GM21723 (cell line): ENCODE results near the gene MCM3.
A peak's percentile ranks its signal among the peaks of the same experiment; 100 is the strongest.

Source experiments
- ATAC-seq: cut with Tn5 transposase; IDR thresholded peaks from one replicate; pipeline ENCODE4 v1.9.1; 2021; ENCODE audit warnings: mild to moderate bottlenecking, moderate library complexity; ENCODE audit not compliant: unreplicated experiment

Gene MCM3

GRCh38 chr6:52254731-52255378 lies 29.7 kb downstream of the MCM3 start:
- no peak for ATAC-seq

GRCh38 chr6:52253494-52253893 lies 31.0 kb downstream of the MCM3 start:
- no peak for ATAC-seq

DNA sequence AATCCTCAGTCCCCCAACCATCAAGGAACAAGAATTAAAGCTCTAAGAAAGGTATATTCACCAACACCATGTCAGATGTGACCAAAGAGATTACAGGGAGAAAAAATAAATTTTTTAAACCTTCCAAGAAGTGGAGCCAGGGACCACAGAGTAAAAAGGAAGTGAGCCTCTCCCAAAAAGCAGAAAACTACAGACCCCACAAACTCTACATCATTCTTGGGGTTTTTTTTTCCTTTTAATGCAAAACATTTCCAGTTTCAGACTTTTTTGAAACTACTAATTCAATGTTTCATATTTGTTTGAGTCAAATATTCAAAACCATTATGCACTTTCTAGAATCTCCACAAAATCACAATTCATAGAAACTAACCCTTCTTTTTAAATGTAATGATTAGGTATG lies 33.4 kb downstream of the MCM3 start:
- ATAC-seq: no peak

- no peak for ATAC-seq
Measured at GRCh38 chr6:52249078-52249477, 35.5 kb downstream of the MCM3 start.

DNA sequence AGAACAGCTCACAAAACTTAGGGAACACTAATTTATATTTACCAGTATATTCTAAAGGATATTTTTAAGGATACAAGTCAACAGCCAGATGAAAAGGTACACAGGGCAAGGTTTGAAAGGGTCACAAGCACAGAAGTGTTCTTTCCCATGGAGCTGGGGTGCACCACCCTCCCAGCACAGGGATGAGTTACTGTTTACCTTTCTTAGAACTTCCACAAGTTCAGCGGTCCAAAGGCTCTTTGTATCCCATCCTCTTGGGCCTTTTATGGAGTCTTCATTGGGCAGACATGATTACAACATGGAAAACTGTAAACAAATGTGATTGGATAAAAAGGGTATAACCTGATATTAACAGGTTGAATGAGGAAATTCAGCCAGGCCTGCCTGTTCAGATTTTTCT lies 39.1 kb downstream of the MCM3 start:
- ATAC-seq: no peak

GRCh38 chr6:52244400-52244799 lies 40.1 kb downstream of the MCM3 start, which contains the start of gene IL17F:
Gene IL17F (minus strand): TSS chr6:52244500. CDS start chr6:52244429, 71 bp downstream.
- ATAC-seq: no peak

DNA sequence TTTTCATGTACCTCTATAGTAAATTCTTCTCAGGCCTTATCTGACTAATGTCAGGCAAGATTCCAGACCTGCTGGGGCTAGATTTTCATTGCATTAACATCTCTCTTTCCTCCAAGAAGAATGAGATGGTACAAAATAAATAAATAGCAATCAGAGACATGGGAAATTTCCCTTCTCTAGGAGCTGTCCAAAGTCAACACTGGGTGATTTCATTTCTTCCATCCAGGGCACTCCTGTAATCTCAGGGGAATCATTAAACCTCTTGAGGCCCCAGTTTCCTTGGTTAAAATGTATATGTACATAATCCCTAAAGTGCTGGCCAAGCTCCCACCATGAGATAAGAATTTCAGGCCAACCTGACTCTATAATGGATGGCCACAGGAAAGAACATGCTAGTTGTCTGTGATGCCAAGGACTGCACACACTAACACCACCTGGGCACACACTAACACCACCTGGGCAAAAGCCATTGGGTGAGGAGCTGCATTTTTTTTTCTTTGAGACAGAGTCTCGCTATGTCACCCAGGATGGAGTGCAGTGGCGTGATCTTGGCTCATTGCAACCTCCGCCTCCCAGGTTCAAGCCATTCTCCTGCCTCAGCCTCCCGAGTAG lies 41.2 kb downstream of the MCM3 start:
- ATAC-seq: no peak

- ATAC-seq: no peak
Measured at GRCh38 chr6:52241819-52242218, 42.7 kb downstream of the MCM3 start.

DNA sequence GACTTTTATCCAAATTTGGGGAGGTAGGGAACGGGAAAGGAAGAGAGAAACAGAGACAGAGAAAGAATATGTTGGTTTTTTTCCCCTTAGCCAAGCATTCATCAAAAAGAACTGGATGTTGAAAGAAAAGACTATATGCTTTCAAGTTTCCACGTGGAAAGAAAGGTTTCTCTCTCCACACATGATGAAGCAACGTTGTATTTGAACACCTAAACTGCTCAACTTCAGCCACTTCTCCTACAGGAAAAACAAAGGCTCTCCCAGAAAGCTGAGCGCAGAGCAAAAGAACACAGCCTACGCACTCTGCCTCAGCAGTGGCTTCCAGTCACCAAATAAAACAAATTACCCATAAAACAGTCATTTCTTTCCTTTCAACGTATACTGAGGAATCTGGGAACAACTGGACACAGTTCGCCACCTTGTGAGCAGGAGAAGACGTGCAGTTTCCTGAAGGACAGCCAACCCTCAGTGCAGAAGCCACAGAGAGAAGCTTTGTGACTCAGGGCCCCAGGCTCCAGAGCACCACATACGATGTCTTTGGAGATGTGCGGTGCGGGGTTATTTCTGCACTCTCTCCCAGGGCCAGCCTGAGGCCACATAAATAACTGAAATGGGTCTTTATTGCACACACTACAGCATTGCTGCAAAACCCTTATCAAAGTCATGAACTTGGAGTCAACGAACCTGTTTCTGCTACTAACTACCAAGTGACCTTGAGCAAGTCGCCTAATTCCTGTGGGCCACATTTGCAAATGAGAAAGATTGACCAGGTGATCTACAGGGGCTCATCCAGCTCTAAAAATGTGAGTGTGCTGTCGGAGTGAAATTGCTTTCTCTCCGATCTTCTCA lies 50.3 kb downstream of the MCM3 start:
- peak; percentile 92 for ATAC-seq

DNA sequence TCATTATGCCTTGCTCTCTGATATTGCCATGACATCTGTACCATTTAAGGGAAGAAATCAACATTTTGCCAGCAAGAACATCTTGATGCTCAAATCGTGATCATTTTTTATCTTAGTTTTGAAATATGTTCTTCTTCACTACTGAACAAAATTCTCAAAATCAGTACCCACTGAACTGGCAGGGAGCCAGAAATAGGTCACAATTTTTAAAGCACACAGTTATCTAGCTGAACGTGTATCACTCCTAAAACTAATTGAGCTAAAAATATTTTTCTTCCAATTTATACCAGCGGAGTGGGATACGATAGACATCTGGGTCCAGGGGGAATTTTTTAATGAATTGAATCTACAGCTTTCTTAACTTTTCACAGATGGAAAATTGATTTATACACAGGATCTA lies 51.5 kb downstream of the MCM3 start:
- ATAC-seq: no peak

DNA sequence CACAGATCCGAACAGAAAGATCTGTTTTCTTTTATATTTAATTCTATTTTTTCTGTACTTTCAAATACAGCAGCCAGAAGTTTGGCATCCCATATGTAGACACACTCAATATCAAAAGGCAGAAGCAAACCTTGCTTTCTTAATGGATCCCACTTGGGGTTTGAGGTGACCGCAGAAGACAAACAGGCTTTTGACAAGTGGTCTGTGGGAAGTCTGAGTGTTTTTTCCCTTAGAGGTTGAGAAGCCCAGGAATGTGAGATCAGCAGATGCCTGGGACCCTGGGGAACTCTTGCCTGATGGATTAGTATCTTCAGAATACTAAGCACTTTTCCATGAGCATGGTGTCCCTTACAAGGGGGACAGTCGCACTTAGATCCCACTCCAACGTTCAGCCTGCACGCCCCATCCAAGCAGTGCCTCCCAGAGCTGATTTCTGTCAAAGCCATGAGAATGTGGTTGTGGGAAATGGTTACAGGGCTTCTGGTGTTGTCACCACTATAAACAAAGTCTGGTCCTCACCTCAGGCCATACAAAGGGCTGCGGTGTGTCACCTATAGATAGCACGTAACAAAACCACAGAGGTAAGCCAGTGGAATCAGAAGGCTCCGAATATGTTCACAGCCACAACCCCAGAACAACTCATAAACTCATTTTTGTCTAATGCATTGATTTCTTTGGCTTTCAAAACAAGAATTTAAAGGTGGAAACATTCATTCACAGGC lies 53.0 kb downstream of the MCM3 start:
- ATAC-seq: no peak

- ATAC-seq: no peak
Measured at GRCh38 chr6:52230685-52231084, 53.9 kb downstream of the MCM3 start.

- ATAC-seq: peak; percentile 99
Measured at GRCh38 chr6:52227495-52227894, 57.0 kb downstream of the MCM3 start.

- ATAC-seq: peak; percentile 88
Measured at GRCh38 chr6:52221302-52221701, 63.2 kb downstream of the MCM3 start.

DNA sequence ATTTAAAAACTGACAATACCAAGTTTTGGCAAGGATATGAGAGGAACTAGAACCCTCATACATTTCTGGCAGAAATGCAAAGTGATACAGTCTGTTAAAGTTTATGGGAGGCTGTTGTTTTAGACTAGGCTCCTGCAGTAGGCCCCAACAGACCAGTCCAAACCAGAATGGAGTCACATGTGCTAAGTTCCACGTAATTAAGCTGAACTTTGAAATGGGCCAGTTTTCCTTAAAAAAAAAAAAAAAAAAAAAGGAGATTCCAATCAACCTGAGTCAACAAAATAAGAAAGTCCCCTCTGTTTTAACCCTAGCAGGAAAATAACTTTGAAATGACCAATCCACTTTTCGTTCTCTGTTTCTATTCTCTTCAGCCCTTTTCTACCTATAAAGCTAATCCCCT lies 66.8 kb downstream of the MCM3 start:
- no peak for ATAC-seq

DNA sequence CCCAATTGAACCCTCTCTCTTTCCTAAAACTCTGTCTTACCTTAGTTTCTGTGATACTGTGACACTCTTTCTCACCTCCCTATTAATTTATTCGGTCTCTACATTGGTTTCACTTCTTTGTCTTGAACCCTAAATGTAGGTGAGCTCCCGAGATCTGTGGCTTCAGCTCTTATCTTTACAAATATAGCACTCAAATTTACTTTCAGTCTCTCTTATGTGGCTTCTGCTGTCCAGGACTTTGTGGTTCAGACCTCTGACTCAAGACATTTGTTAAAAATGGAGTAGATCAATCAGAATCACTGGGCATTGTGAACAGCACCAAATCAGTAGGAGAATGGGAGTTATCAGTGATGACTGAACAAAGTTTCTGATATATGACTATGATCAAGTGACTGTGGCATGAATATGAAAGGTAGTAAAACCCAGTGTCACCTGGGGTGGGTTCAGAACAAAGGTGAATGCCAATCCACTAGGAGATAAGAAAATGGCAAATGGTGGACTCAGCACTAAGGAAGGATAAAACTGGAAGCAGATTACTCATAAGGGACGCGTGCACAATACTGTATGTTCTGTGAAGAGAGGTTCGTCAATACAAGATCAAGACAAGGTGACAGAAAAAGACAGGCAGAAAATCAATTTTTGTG lies 67.5 kb downstream of the MCM3 start:
- peak; percentile 54 for ATAC-seq

DNA sequence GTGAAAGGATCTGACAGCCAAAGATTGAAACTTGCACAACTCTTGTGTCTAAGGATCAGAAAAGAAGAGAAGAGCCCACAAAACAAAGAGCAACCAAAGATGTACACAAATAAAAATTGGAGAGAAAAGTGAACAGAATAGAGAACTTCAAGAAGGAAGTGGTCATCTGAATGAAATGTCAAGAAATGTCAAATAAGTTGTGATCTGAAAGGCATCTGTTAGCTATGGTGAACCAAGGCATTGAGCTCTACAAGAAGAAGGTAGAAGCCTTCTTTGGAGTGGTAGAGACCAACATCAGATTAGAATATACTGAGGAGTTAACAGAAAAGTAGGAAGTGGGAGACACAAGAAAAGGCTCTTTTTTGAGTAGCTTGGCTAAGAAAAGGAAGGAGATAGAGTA lies 68.8 kb downstream of the MCM3 start:
- no peak for ATAC-seq
